ENCODE results near the gene SNRK. TPM values are rescaled to one million over a fixed set of nuclear protein-coding genes. Genes with fewer than 3 reads are reported as not detected.

Gene SNRK
- total and polyA plus RNA-seq, 2 donors (not counting 3 experiments of a cell fraction or from before 2014, with no cell fraction given): 43.3 to 99.9 TPM

DNA sequence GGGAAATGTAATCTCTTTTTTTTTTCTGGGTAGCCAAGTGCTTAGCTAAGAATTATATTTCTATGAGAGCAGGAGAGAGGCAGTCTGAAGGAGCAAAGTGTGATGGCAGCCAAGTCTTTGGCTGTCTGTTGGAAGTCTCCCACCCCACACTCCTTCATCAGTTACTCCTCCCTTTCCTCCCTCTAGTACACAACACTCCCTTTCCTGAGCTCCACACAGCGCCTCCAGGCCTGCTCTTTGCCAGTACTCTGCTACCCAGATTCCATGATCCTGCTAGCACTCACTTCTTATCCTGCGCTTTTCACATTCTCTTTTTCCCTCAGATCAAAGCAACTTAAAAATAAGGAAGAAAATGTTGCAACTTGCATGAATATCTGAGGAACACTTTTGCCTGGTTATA is 37.4 kb upstream of the SNRK start:
- TF ChIP-seq FOS (IDR thresholded peaks at IDR 0.05; ENCODE audit: borderline replicate concordance, insufficient read depth, low read length) (no peak), JUN (IDR thresholded peaks at IDR 0.05; ENCODE audit: borderline replicate concordance, insufficient read depth, insufficient read length, low read depth) (no peak), POLR2AphosphoS5 (IDR thresholded peaks at IDR 0.05; ENCODE audit: insufficient read depth, low read depth, low read length) (no peak), GATA2 (IDR thresholded peaks at IDR 0.05; ENCODE audit: insufficient read depth, insufficient read length, low read depth, low read length) (no peak), CTCF (IDR thresholded peaks at IDR 0.05; ENCODE audit: extremely low read depth in 1 of 2, insufficient read depth in 1 of 2, low read depth in 1 of 2, low read length in 2 of 2) (no peak), MYC (IDR thresholded peaks at IDR 0.05; ENCODE audit: low read depth, low read length) (no peak), EZH2 (IDR thresholded peaks at IDR 0.05; ENCODE audit: borderline replicate concordance, low read depth, low read length, severe bottlenecking) (no peak), POLR2A (IDR thresholded peaks at IDR 0.05; ENCODE audit: low read depth, low read length) (no peak), MAX (IDR thresholded peaks at IDR 0.05; ENCODE audit: insufficient read depth, insufficient read length) (no peak)
- FAIRE-seq: no peak
- Histone ChIP-seq H4K20me1 (replicated peaks; ENCODE audit: control insufficient read depth, extremely low read depth, insufficient read depth, low read length) (no peaks in the 10 kb centered on the region), H3K9me1 (replicated peaks; ENCODE audit: control insufficient read depth, extremely low read depth, insufficient read depth, low read length) (no peaks in the 10 kb centered on the region), H3K4me2 (ENCODE audit: insufficient read depth, low read length) (peak overlapping the region; percentile 29), H2AFZ (ENCODE audit: low read depth, low read length) (peak overlapping the region; percentile 56), H3K36me3 (ENCODE audit: control insufficient read depth in 2 of 2, extremely low read depth in 1 of 2, insufficient read depth in 2 of 2, low read length in 2 of 2) (no peaks in the 10 kb centered on the region), H3K9me3 (replicated peaks; ENCODE audit: control insufficient read depth, insufficient read depth, low read length) (no peaks in the 10 kb centered on the region), H3K27me3 (ENCODE audit: control insufficient read depth in 2 of 2, insufficient read depth in 2 of 2, low read length in 2 of 2) (no peaks in the 10 kb centered on the region), H3K4me1 (ENCODE audit: control insufficient read depth, extremely low read depth, insufficient read depth, low read length) (peaks cover 43% of the 10 kb centered on the region), H3K9ac (replicated peaks; ENCODE audit: extremely low read depth, insufficient read depth, low read length) (no peak overlapping the region), H3K79me2 (ENCODE audit: control insufficient read depth, insufficient read depth, low read length) (no peaks in the 10 kb centered on the region), H3K4me3 (replicated peaks in 1 of 3; ENCODE audit: insufficient read depth in 1 of 3, low read depth in 1 of 3, low read length in 3 of 3) (no peak overlapping the region), H3K27ac (ENCODE audit: insufficient read depth, low read depth, low read length) (peak overlapping the region; percentile 99)
- intact Hi-C loops (cut with micrococcal nuclease): no loop called here
- ChIA-PET POLR2A (no interaction called here), CTCF (interaction anchor here (1.0 to 3.0 kb wide), 2 partner anchors 25 to 287 kb away, joined by 3 to 25 read pairs; no protein-coding TSS in a partner anchor)
- no TSS peak for BruUV-seq (replicated peaks)
- DNase-seq (ENCODE audit: low read depth, low spot score): no peak
- dilution Hi-C loops (cut with MboI; ENCODE audit: extremely low pct_ligation_motif_present, low sequenced_read_pairs): no loop called here

Data from endothelial cell of umbilical vein (primary cell).